ENCODE results near the gene SORBS1.

DNA sequence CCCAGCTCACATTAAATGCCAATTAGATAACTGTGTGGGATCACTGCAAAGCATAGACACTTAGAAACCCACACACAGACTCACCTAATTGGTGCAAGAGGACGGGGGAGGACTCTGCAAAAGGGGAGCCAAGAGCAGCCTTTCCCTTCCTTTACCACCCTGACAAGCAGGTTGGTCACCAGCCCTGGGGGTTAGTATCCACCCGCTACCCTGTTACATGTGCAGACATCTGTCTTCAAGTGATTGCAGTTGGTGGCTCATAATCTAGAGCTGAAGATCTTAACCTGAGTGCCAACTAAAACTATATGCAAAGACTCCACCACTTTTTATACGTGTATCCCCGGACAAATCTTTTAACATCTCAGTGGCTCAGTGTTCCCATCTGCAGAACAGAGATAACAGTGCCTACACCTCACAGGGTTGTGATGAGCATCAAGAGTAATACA lies 56.9 kb downstream of the SORBS1 start:
- TF ChIP-seq, protein P1, sequence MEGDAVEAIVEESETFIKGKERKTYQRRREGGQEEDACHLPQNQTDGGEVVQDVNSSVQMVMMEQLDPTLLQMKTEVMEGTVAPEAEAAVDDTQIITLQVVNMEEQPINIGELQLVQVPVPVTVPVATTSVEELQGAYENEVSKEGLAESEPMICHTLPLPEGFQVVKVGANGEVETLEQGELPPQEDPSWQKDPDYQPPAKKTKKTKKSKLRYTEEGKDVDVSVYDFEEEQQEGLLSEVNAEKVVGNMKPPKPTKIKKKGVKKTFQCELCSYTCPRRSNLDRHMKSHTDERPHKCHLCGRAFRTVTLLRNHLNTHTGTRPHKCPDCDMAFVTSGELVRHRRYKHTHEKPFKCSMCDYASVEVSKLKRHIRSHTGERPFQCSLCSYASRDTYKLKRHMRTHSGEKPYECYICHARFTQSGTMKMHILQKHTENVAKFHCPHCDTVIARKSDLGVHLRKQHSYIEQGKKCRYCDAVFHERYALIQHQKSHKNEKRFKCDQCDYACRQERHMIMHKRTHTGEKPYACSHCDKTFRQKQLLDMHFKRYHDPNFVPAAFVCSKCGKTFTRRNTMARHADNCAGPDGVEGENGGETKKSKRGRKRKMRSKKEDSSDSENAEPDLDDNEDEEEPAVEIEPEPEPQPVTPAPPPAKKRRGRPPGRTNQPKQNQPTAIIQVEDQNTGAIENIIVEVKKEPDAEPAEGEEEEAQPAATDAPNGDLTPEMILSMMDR (IDR thresholded peaks at IDR 0.05) = no peak
- no peak for TF ChIP-seq EP300 (IDR thresholded peaks at IDR 0.05; ENCODE audit: low read depth)
